Keratinocyte (primary cell): ENCODE measurements around the gene OR51A2.

ENCODE experiments used
- CTCF ChIP-seq, 3 experiments: IDR thresholded peaks in 1 of 3; conservative IDR thresholded peaks in 1 of 3; optimal IDR thresholded peaks in 1 of 3; 2 replicates in 2 of 3; 3 replicates in 1 of 3; pipeline versions ENCODE3 to v1.5.1; 2011; ENCODE audit warnings: low read length in 3 of 3, mild to moderate bottlenecking in 3 of 3, moderate library complexity in 2 of 3, control low read depth in 1 of 3, inconsistent platforms in 1 of 3; ENCODE audit not compliant: insufficient read depth in 2 of 3; ENCODE audit errors: extremely low read depth in 1 of 3
- EZH2 ChIP-seq: IDR thresholded peaks from one replicate; pipeline ENCODE4 v1.6.1; 2012; ENCODE audit warnings: inconsistent platforms, mild to moderate bottlenecking, low read length, moderate library complexity

GRCh38 chr11:4994551-4994950 lies 39.0 kb upstream of the OR51A2 start, which contains the start of gene OR51L1:
- no peak for TF ChIP-seq CTCF (optimal IDR thresholded peaks at IDR 0.05 in 1 of 3, IDR thresholded peaks at IDR 0.05 in 1 of 3, conservative IDR thresholded peaks at IDR 0.05 in 1 of 3; ENCODE audit: extremely low read depth in 1 of 3, insufficient read depth in 2 of 3, low read length in 3 of 3)
- TF ChIP-seq EZH2, result no peak
